ENCODE measurements around the gene PCA3.

DNA sequence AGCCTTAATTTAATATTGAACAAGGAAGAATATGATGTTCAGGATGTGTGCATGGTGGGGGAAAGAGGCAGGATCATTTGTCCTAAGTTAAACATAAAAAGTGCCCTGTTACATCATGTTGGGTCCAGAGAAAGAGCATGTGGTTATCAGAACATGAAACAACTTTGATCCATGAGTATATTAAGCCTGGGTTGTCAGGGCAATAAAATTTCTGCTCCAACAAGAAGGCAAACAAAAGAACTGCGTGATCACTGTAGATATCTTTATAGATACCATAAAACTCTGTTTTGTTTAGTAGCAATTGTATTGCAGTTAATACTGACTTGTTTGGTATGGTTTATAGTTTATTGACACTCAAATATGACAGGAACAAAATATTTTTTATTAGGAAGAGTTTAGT lies 35.2 kb downstream of the PCA3 start:
- TF ChIP-seq, protein P1, sequence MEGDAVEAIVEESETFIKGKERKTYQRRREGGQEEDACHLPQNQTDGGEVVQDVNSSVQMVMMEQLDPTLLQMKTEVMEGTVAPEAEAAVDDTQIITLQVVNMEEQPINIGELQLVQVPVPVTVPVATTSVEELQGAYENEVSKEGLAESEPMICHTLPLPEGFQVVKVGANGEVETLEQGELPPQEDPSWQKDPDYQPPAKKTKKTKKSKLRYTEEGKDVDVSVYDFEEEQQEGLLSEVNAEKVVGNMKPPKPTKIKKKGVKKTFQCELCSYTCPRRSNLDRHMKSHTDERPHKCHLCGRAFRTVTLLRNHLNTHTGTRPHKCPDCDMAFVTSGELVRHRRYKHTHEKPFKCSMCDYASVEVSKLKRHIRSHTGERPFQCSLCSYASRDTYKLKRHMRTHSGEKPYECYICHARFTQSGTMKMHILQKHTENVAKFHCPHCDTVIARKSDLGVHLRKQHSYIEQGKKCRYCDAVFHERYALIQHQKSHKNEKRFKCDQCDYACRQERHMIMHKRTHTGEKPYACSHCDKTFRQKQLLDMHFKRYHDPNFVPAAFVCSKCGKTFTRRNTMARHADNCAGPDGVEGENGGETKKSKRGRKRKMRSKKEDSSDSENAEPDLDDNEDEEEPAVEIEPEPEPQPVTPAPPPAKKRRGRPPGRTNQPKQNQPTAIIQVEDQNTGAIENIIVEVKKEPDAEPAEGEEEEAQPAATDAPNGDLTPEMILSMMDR (IDR thresholded peaks at IDR 0.05; ENCODE audit: insufficient read depth, low read length, poor library complexity, severe bottlenecking): no peak
- no peak for TF ChIP-seq EZH2phosphoT487 (conservative IDR thresholded peaks at IDR 0.05; ENCODE audit: low read length)

All from SU-DHL-6 (cell line).